ENCODE results near the gene UIMC1.

DNA sequence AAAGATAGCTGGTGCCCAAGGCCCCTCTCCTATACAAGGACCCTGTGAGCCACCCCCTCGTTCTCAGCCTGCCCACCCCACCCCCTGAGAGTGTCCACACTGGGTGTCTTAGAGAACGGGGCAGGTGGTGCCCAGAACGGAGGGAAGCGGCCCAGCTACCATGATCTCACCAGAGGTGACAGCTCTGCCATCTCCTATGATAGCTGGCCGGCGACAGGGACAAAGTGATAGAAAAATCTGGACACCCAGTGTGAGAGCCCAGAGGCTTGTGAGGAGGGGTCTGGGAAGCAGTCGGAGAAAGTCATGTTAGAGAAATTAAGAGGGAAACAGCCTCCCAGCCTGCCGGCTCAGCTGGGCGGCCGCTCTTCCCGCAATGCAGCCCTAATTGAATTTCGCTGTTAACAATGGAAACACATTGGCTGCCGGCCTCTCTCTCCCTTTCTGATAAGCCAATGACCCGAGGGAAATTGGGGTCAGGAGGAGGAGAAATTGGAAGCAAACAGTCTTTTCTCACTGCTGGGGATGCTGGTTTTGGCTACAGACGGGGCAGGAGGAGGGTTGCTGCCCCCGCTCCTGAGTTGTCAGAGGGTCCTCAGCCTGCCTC, 139.8 kb downstream of the UIMC1 start:
- TF ChIP-seq, protein P1, sequence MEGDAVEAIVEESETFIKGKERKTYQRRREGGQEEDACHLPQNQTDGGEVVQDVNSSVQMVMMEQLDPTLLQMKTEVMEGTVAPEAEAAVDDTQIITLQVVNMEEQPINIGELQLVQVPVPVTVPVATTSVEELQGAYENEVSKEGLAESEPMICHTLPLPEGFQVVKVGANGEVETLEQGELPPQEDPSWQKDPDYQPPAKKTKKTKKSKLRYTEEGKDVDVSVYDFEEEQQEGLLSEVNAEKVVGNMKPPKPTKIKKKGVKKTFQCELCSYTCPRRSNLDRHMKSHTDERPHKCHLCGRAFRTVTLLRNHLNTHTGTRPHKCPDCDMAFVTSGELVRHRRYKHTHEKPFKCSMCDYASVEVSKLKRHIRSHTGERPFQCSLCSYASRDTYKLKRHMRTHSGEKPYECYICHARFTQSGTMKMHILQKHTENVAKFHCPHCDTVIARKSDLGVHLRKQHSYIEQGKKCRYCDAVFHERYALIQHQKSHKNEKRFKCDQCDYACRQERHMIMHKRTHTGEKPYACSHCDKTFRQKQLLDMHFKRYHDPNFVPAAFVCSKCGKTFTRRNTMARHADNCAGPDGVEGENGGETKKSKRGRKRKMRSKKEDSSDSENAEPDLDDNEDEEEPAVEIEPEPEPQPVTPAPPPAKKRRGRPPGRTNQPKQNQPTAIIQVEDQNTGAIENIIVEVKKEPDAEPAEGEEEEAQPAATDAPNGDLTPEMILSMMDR (IDR thresholded peaks at IDR 0.05): no peak
- TF ChIP-seq POLR2A (IDR thresholded peaks at IDR 0.05): no peak

All from testis (tissue), 2 donors.